PC-3 (cell line): ENCODE measurements around the gene ARID1A. TPM values are rescaled to one million over a fixed set of nuclear protein-coding genes. Genes with fewer than 3 reads are reported as not detected.

ENCODE experiments used
- ATAC-seq: fragments of 200-7000 bp; cut with Tn5 transposase; 2 replicates; pipeline ENCODE4 v1.9.1; 2020; ENCODE audit warnings: mild to moderate bottlenecking, moderate library complexity
- BruUV-seq: library from RNA; stranded (reverse); fragments of 400-500 nt; replicated peaks from 2 replicates; lab custom pipeline; 2021; lab: Mats Ljungman, UMichigan
- CTCF ChIA-PET: fragments of 300-600 bp; sonication (Branson Sonifier 250); formaldehyde crosslinking; loops from one replicate; lab custom pipeline; 2022; ENCODE audit warnings: antibody characterized with exemption; lab: Charles Lee
- POLR2A ChIA-PET: fragments of 300-600 bp; sonication (Branson Sonifier 250); formaldehyde crosslinking; loops from one replicate; lab custom pipeline; 2022; ENCODE audit warnings: antibody characterized with exemption; ENCODE audit not compliant: unreplicated experiment; lab: Charles Lee
- DNase-seq: peaks from one replicate; pipeline ENCODE4 v3.0.0-alpha.2; 2015
- H2AFZ ChIP-seq: fragments of 300-600 bp; sonication (generic); 2 replicates; pipeline ENCODE4 v1.6.0; 2016; ENCODE audit warnings: antibody characterized with exemption, low read length
- H3F3A ChIP-seq: fragments of 300-600 bp; sonication (generic); one replicate; pipeline ENCODE4 v1.6.0; 2017; ENCODE audit warnings: antibody characterized with exemption, low read length, control low read depth, mild to moderate bottlenecking; ENCODE audit not compliant: unreplicated experiment
- H3K27ac ChIP-seq: fragments of 300-600 bp; sonication (generic); 2 replicates; pipeline ENCODE4 v1.5.1; 2016; ENCODE audit warnings: mild to moderate bottlenecking, low read length
- H3K27me3 ChIP-seq: fragments of 300-600 bp; sonication (generic); 2 replicates; pipeline ENCODE4 v1.6.1; 2016; ENCODE audit warnings: low read length, mixed read lengths
- H3K36me3 ChIP-seq: fragments of 300-600 bp; sonication (generic); 2 replicates; pipeline ENCODE4 v1.6.1; 2016; ENCODE audit warnings: low read depth, mixed run types, low read length, mixed read lengths
- H3K4me1 ChIP-seq: fragments of 300-600 bp; sonication (generic); 2 replicates; pipeline ENCODE4 v1.5.1; 2016; ENCODE audit warnings: low read length; ENCODE audit not compliant: insufficient read depth
- H3K4me2 ChIP-seq: fragments of 300-600 bp; sonication (generic); 2 replicates; pipeline ENCODE4 v1.6.0; 2016; ENCODE audit warnings: low read length
- H3K4me3 ChIP-seq: fragments of 300-600 bp; sonication (generic); 2 replicates; pipeline ENCODE4 v1.5.1; 2016; ENCODE audit warnings: mild to moderate bottlenecking, low read length, mixed read lengths
- H3K79me2 ChIP-seq: fragments of 300-600 bp; sonication (generic); 2 replicates; pipeline ENCODE4 v1.6.1; 2017; ENCODE audit warnings: low read length, mixed read lengths
- H3K9ac ChIP-seq: fragments of 300-600 bp; sonication (generic); 2 replicates; pipeline ENCODE4 v1.6.0; 2016; ENCODE audit warnings: mild to moderate bottlenecking, low read length
- H3K9me2 ChIP-seq: fragments of 300-600 bp; sonication (generic); replicated peaks from 2 replicates; pipeline ENCODE4 v1.6.1; 2016; ENCODE audit warnings: mixed run types, low read length, mixed read lengths
- H3K9me3 ChIP-seq: fragments of 300-600 bp; sonication (generic); 2 replicates; pipeline ENCODE4 v1.6.1; 2016; ENCODE audit warnings: low read length, mixed read lengths
- H4K20me1 ChIP-seq: fragments of 300-600 bp; sonication (generic); 2 replicates; pipeline ENCODE4 v1.6.1; 2016; ENCODE audit warnings: low read length, mixed read lengths
- EZH2 ChIP-seq: fragments of 300-600 bp; sonication (generic); IDR thresholded peaks from one replicate; pipeline ENCODE4 v1.6.1; 2017; ENCODE audit warnings: antibody characterized with exemption, mild to moderate bottlenecking, low read length; ENCODE audit not compliant: unreplicated experiment
- EZH2phosphoT487 ChIP-seq: fragments of 300-600 bp; sonication (generic); IDR thresholded peaks from 2 replicates; pipeline ENCODE4 v1.6.1; 2018; ENCODE audit warnings: mild to moderate bottlenecking, antibody characterized with exemption, low read length, borderline replicate concordance
- intact Hi-C: fragments of 100-400 bp; cut with micrococcal nuclease; formaldehyde crosslinking; loops from 2 replicates; pipeline ENCODE4 v1.9.0; 2023
- total RNA-seq: library from RNA; depleted of rRNA; stranded (reverse); fragments of >200 nt; gene quantifications from 2 replicates; pipeline ENCODE4 v1.2.3, GENCODE V29; 2014
- TF ChIP-seq, protein P1 (sequence below): fragments of 300-600 bp; sonication (generic); conservative IDR thresholded peaks from 2 replicates; pipeline ENCODE4 v1.5.1; 2017; ENCODE audit warnings: antibody characterized with exemption, low read depth, mild to moderate bottlenecking, low read length

The ARID1A gene
- total RNA-seq, 1 experiment from 2014 or later = 43.8 TPM

DNA sequence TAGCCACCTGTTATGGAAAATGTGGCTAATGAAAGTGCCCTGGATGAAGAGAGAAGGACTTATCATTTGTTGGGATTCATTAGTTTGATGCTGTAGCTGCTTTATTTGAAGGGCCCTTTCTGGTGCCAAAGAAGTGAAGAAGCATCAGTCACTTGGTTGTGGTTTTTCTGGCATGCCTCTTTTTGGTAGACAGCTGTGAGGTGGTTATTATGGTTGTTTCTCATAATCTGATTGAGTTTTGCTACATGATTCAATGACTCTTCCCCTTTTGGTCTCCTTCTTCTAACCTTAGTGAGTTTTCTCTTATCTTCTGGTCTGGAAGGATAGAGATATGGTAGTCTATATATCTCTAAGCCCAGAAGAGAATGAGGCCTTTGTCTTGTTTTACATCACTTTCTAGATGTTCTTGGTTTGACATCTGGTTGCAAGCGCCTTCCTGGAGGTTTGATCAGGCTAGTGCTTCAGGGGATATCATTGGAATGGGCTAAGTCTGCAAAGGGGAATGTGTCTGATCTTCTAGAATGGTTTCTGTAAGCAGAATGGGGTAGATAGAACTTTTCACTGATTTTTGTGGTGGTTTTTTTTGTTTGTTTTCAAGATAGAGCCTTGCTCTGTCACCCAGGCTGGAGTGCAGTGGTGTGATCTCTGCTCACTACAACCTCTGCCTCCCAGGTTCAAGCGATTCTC lies 26.0 kb downstream of the ARID1A start:
- BruUV-seq = no TSS peak
- Histone ChIP-seq H3K27me3 (no peaks in the 10 kb centered on the region), H3K79me2 (peaks cover 100% of the 10 kb centered on the region), H3K4me2 (no peak overlapping the region), H3K9me3 (no peaks in the 10 kb centered on the region), H3F3A (no peaks in the 10 kb centered on the region), H3K9me2 (no peaks in the 10 kb centered on the region), H3K36me3 (peaks cover 3% of the 10 kb centered on the region; the same call in 1 of the 2 replicates), H2AFZ (no peak overlapping the region), H3K4me1 (peaks cover 41% of the 10 kb centered on the region), H4K20me1 (peaks cover 43% of the 10 kb centered on the region), H3K9ac (no peak overlapping the region), H3K27ac (no peak overlapping the region), H3K4me3 (no peak overlapping the region)
- POLR2A ChIA-PET = interaction anchor here (0.6 kb wide), 1 partner anchor 62 kb away, joined by 3 read pairs; no protein-coding TSS in a partner anchor
- no peak for DNase-seq
- CTCF ChIA-PET = no interaction called here
- intact Hi-C loops = no loop called here
- ATAC-seq = no peak
- TF ChIP-seq, protein P1, sequence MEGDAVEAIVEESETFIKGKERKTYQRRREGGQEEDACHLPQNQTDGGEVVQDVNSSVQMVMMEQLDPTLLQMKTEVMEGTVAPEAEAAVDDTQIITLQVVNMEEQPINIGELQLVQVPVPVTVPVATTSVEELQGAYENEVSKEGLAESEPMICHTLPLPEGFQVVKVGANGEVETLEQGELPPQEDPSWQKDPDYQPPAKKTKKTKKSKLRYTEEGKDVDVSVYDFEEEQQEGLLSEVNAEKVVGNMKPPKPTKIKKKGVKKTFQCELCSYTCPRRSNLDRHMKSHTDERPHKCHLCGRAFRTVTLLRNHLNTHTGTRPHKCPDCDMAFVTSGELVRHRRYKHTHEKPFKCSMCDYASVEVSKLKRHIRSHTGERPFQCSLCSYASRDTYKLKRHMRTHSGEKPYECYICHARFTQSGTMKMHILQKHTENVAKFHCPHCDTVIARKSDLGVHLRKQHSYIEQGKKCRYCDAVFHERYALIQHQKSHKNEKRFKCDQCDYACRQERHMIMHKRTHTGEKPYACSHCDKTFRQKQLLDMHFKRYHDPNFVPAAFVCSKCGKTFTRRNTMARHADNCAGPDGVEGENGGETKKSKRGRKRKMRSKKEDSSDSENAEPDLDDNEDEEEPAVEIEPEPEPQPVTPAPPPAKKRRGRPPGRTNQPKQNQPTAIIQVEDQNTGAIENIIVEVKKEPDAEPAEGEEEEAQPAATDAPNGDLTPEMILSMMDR = no peak
- TF ChIP-seq EZH2 = no peak
- TF ChIP-seq EZH2phosphoT487 = no peak

- Histone ChIP-seq H4K20me1 (peaks cover 44% of the 10 kb centered on the region), H3F3A (no peaks in the 10 kb centered on the region), H3K9me2 (no peaks in the 10 kb centered on the region), H3K4me1 (peaks cover 44% of the 10 kb centered on the region), H3K36me3 (peaks cover 3% of the 10 kb centered on the region; the same call in 1 of the 2 replicates), H3K9ac (no peak overlapping the region), H3K4me3 (no peak overlapping the region), H3K4me2 (no peak overlapping the region), H2AFZ (no peak overlapping the region), H3K79me2 (peaks cover 100% of the 10 kb centered on the region), H3K27me3 (no peaks in the 10 kb centered on the region), H3K27ac (0 out of 2 replicates have a peak overlapping the region, but pooled peaks have one; percentile 0), H3K9me3 (no peaks in the 10 kb centered on the region)
- CTCF ChIA-PET = interaction anchor here (0.8 kb wide), 1 partner anchor 18 kb away, joined by 5 read pairs; no protein-coding TSS in a partner anchor
- peak; percentile 46 for DNase-seq
- ATAC-seq = peak; percentile 68
- intact Hi-C loops = no loop called here
- POLR2A ChIA-PET = no interaction called here
- no peak for TF ChIP-seq EZH2phosphoT487
- TF ChIP-seq EZH2 = no peak
- TF ChIP-seq, protein P1 = no peak
- no TSS peak for BruUV-seq
Measured at GRCh38 chr1:26723013-26723991, 27.5 kb downstream of the ARID1A start.
